Stimulated activated CD4-positive, alpha-beta T cell treated with anti-CD3 and anti-CD28 coated beads, Interleukin-1b, Interleukin-23, amount 100 ng/mL, for 4 hours (primary cell): ENCODE measurements around the gene CA14.
"Not testable (repeated sequence)": the region's sequence is repeated elsewhere in the genome, so short reads cannot be mapped to it uniquely, and the experiment has no call there.

Experiments used
- DNase-seq, 2 donors: peaks; one replicate each; pipeline ENCODE4 v3.0.0-alpha.2; 2020; ENCODE audit warnings: low read depth in 2 of 2

CA14 gene

GRCh38 chr1:150257624-150258585, at the start of gene CA14:
Gene CA14 (plus strand): TSS chr1:150257774. CDS start chr1:150258129, 355 bp downstream.
- no peak for DNase-seq

GRCh38 chr1:150208460-150208859, 49.1 kb upstream of the CA14 start:
- not testable (repeated sequence) for DNase-seq

GRCh38 chr1:150210091-150210490, 47.5 kb upstream of the CA14 start:
- DNase-seq = no peak

GRCh38 chr1:150210706-150211105, 46.9 kb upstream of the CA14 start:
- no peak for DNase-seq

GRCh38 chr1:150212070-150212469, 45.5 kb upstream of the CA14 start:
- DNase-seq = no peak

GRCh38 chr1:150213170-150214098, 44.1 kb upstream of the CA14 start:
- DNase-seq = peak; percentile 84

- DNase-seq = not testable (repeated sequence)
Observed at GRCh38 chr1:150214099-150214756, 43.3 kb upstream of the CA14 start.

GRCh38 chr1:150215855-150216254, 41.7 kb upstream of the CA14 start:
- not testable (repeated sequence) for DNase-seq

GRCh38 chr1:150221552-150221951, 36.0 kb upstream of the CA14 start:
- no peak for DNase-seq

GRCh38 chr1:150224983-150225382, 32.6 kb upstream of the CA14 start:
- DNase-seq = no peak

GRCh38 chr1:150225546-150225945, 32.0 kb upstream of the CA14 start:
- no peak for DNase-seq

GRCh38 chr1:150226486-150226885, 31.1 kb upstream of the CA14 start:
- DNase-seq = no peak

- no peak for DNase-seq
Observed at GRCh38 chr1:150227228-150227627, 30.3 kb upstream of the CA14 start.

GRCh38 chr1:150228246-150228645, 29.3 kb upstream of the CA14 start:
- DNase-seq = not testable (repeated sequence)

- not testable (repeated sequence) for DNase-seq
Observed at GRCh38 chr1:150232921-150233320, 24.7 kb upstream of the CA14 start.

GRCh38 chr1:150233359-150234308, 23.9 kb upstream of the CA14 start:
- DNase-seq = peak; percentile 58 to 60

- DNase-seq = peak in 1 of 2 donors; percentile 11
Observed at GRCh38 chr1:150234309-150234565, 23.3 kb upstream of the CA14 start.

- peak; percentile 76 to 81 for DNase-seq
Observed at GRCh38 chr1:150234566-150235293, 22.8 kb upstream of the CA14 start.

- peak in 1 of 2 donors; percentile 29 for DNase-seq
Observed at GRCh38 chr1:150235294-150235851, 22.2 kb upstream of the CA14 start.
